Amniotic epithelial cell (primary cell): ENCODE measurements around the gene VPS52.
A peak's percentile ranks its signal among the peaks of the same experiment; 100 is the strongest.

Experiments
- DNase-seq: peaks from one replicate; pipeline ENCODE4 v3.0.0-alpha.2; 2010; ENCODE audit warnings: low read depth

The VPS52 gene

DNA sequence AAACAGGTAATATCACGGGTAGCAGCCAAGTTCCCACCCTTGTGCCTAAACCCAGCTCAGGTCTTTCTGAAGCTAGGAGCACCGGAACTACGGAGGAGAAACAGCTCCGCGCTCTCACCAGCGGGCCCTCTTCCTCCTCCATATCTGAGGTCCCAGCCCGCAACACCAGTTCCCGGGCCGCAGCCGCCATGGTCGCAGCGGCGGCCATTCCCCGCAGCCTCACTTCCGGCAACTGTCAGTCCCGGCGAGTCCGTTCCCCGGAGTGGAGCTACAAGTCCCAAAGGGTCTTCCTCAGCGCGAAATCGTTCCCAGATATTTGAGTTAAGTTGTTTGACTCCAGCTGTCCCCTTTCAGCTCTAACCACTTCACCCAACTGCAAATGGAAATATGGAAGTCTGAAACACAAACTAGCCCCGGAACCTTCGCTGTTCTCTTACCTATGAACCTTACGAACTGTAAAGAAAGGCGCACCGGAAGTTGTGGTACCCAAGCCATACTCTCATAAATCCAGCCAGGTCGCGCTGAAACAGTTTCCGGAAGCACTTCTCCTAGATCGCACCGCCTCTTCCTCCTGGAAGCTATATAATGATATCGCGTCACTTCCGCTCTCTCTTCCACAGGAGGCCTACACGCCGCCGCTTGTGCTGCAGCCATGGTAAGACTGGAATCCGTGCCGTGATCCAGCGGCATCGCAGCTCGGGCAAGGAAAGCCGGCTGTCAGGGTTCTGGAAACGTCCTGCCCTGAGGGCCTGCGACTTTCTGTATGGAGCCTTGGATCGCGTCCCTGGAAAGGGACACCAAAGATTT, at the start of gene VPS52, which contains the start of gene RPS18:
Gene VPS52 (minus strand): TSS at position 409 of the 807 bp plus-strand sequence. CDS start 201 bp downstream, at position 208.
Gene RPS18 (plus strand): TSS at position 608 of the 807 bp plus-strand sequence. CDS start 45 bp downstream, at position 653.
- DNase-seq: peak; percentile 99

GRCh38 chr6:33321227-33321626, 49.6 kb upstream of the VPS52 start:
- no peak for DNase-seq

GRCh38 chr6:33320315-33321181, 48.9 kb upstream of the VPS52 start:
- peak; percentile 93 for DNase-seq

GRCh38 chr6:33319939-33320314, 48.3 kb upstream of the VPS52 start:
- no peak for DNase-seq

DNA sequence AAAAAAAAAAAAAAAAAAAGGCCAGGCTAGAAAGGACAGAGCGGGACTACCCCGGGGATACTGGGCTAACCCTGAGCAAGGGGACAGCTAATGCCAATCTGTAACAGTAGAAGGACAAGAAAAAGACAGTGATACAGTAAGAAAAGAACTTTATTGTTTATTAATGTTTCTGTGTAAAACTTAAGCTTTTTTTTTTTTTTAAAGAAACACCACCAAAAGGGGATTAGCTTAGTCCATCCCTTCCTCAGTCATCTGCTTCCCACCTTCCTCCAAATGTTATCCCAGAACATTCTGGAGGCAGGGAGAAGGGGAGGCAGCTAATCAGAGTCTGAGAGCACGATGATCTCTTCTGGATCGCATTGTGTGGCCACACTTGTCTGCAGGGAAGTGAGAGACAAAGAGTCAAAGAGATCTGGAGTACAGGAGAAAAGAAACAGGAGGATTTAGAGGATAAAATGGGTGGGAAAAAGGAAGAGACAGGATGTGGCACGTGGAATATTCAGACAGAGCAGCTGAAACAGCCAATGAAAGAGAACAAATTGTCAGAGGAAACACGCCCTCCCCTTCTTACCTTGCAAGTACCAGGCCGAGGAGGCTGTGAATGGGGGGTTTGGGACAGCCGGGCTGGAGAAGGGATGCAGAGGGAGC, 46.9 kb upstream of the VPS52 start:
- DNase-seq: no peak

DNA sequence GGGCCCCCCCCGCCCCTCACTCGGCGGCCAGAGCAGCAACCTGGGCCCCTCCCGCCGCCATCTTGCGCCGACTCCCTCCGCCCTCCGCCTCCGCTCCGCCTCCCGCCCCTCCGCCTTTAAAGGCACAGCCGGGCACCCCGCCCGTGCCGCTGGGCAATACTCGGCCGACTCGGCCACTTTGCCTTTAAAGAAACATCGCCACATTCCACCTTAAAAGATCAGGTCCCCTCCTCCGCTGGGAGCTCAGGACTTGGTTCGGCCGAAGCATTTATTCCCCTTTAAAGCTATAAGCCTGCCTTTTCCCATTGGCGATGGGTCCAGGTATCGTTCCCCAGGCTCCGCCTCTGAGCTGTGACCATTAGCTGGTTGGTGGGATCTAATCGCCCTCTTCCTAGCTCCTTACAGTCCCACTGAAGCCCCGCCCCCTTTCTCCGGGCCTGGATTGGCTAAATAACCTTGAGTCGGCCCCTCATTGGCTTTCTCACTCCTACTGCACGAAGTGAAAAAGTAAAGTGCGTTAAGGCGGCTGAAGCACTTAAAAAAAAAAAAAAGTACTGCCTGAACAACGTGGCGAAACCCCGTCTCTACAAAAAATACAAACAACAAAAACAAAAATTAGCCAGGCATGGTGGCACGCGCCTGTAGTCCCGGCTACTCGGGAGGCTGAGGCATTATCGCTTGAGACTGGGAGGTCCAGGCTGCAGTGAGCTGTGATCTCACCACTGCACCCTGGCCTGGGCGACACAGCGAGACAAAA, 46.2 kb upstream of the VPS52 start, which contains the start of gene ZBTB22:
Gene ZBTB22 (minus strand): TSS at position 76 of the 757 bp plus-strand sequence. CDS start 828 bp downstream, outside the sequence.
- DNase-seq: peak; percentile 99

- no peak for DNase-seq
Measured at GRCh38 chr6:33317419-33317668, 45.7 kb upstream of the VPS52 start.

- no peak for DNase-seq
Measured at GRCh38 chr6:33316603-33317418, 45.1 kb upstream of the VPS52 start.

GRCh38 chr6:33315793-33316602, 44.3 kb upstream of the VPS52 start:
- DNase-seq: no peak

GRCh38 chr6:33314943-33315792, 43.5 kb upstream of the VPS52 start:
- no peak for DNase-seq

- DNase-seq: peak; percentile 77
Measured at GRCh38 chr6:33314515-33314942, 42.9 kb upstream of the VPS52 start.

GRCh38 chr6:33313709-33314514, 42.2 kb upstream of the VPS52 start, which contains the start of gene TAPBP:
TSS of gene TAPBP (minus strand) at chr6:33314078. CDS start at chr6:33314041, 37 bp downstream.
- peak; percentile 43 for DNase-seq

DNA sequence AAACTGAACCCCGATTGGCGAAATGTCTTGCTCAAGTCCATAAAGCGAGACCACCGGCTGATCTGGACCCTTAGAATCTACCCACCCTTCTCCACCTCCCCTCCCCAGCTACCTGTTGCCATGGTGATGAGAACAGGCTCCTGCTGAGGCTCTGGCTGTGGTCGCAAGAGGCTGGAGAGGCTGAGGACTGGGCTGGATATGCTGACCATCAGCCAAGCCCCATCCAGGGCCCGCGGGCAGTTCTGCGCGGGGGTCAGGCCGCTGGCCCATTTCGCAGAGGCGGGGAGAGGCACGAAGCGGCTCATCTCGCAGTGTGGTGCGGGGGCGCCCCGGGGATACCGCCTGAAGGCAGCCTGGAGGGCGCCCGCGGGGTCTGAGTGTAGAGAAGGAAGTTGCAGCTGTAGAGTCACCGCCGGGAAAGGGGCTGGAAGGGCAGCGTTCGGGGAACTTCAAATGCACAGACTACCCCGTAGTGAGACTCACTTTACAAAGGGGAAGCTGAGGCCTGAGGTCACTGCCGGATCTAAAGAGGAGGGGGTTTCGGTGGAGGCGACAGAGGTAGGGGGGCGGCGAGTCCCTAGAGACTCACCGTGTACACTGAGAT, 41.5 kb upstream of the VPS52 start:
- DNase-seq: peak; percentile 22

GRCh38 chr6:33312361-33313104, 40.9 kb upstream of the VPS52 start:
- DNase-seq: peak; percentile 80

DNA sequence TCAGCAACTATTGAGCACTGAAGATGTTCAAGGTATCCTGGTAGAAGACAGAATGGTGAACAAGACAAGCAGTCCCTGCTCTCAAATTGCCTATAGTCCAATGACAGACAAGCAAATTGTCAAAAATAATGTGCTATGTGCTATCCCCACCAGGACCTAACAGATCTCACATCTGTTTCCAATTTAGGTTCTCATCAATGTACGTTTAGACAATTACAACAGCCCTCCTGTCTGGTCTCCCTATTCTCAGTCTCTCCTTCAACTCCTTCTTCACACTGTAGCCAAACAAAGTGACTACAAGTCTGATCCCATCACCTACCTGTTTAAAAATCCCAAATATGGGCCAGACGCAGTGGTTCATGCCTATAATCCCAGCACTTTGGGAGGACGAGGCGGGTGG, 34.7 kb upstream of the VPS52 start:
- no peak for DNase-seq

DNA sequence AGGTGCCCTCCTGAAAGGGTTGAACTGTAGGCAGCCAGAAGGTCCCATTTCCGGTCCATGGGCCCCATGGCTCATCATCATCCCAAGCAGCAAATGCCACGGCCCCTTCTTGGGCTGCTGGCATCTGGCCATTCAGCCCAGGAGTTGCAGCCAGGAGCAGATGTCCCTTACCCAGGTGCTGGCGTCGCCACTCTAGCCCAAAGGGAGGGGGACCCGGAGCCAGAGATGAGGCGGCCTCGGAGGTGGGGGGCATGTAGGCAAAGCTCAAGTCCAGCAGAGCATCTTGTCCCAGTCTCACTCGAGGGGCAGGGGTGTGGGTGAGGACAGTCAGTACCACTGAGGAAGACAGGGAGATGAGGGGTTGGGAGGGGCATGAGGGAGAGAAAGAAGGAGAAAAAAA, 33.4 kb upstream of the VPS52 start:
- no peak for DNase-seq

GRCh38 chr6:33304216-33304615, 32.5 kb upstream of the VPS52 start:
- no peak for DNase-seq
